Body of pancreas (tissue), 4 donors: ENCODE measurements around the gene JKAMP. TPM values are rescaled to one million over a fixed set of nuclear protein-coding genes. Genes with fewer than 3 reads are reported as not detected.

Source experiments
- ATAC-seq: fragments of 150-250 bp; one replicate; pipeline ENCODE4 v1.9.1; 2016
- DNase-seq, 4 donors: peaks; one replicate each; pipeline ENCODE4 v3.0.0-alpha.2; 2019
- H3K27ac ChIP-seq, 4 donors: fragments of 200-600 bp; sonication (generic); 1 replicate in 3 of 4; 2 replicates in 1 of 4; pipeline versions ENCODE4 v1.5.1 to v1.6.1; 2016 to 2019; ENCODE audit warnings: mild to moderate bottlenecking in 1 of 4, mixed read lengths in 1 of 4, moderate library complexity in 1 of 4
- H3K27me3 ChIP-seq, 2 donors: fragments of 200-600 bp; sonication (generic); one replicate each; pipeline ENCODE4 v1.6.0; 2016; ENCODE audit warnings: mild to moderate bottlenecking in 1 of 2
- H3K36me3 ChIP-seq, 2 donors: fragments of 200-600 bp; sonication (generic); replicated peaks in 1 of 2; 2 replicates each; pipeline ENCODE4 v1.5.1; 2016; ENCODE audit warnings: low read depth in 2 of 2; ENCODE audit not compliant: insufficient read depth in 1 of 2
- H3K4me1 ChIP-seq: fragments of 200-600 bp; sonication (generic); one replicate; pipeline ENCODE4 v1.6.0; 2016
- H3K4me3 ChIP-seq, 2 donors: fragments of 200-600 bp; sonication (generic); 1 replicate in 1 of 2; 2 replicates in 1 of 2; pipeline ENCODE4 v1.5.1; 2016 to 2019
- H3K9me3 ChIP-seq, 3 donors: fragments of 200-600 bp; sonication (generic); 1 replicate in 2 of 3; 2 replicates in 1 of 3; pipeline ENCODE4 v1.5.1; 2016
- POLR2A ChIP-seq, 3 donors: fragments of 450-650 bp; IDR thresholded peaks; one replicate each; pipeline ENCODE4 v1.6.1; 2016; ENCODE audit warnings: antibody characterized with exemption in 3 of 3, mild to moderate bottlenecking in 2 of 3
- WGBS, 2 donors: methylation state at CpG; one replicate each; pipeline ENCODE4 v1.1.5; 2017; 5-methylcytosine and 5-hydroxymethylcytosine counted together
- intact Hi-C: fragments of 100-400 bp; cut with DNase I; formaldehyde crosslinking; loops from one replicate; pipeline ENCODE4 v1.15.1; 2023
- total RNA-seq, 2 donors: library from RNA; depleted of rRNA; stranded (reverse); fragments of >200 nt; gene quantifications; one replicate each; pipeline ENCODE4 v1.1.0, GENCODE V29; 2016
- TF ChIP-seq, protein P1 (sequence below), 7 experiments: fragments of 450-650 bp in 4 of 7; fragments of 200-600 bp in 3 of 7; sonication (generic) in 3 of 7; IDR thresholded peaks; one replicate each; pipeline ENCODE4 v1.5.1; 2016 to 2019; ENCODE audit warnings: antibody characterized with exemption in 7 of 7

The JKAMP gene
- total RNA-seq, 2 donors from 2014 or later, result 23.1 to 29.8 TPM

DNA sequence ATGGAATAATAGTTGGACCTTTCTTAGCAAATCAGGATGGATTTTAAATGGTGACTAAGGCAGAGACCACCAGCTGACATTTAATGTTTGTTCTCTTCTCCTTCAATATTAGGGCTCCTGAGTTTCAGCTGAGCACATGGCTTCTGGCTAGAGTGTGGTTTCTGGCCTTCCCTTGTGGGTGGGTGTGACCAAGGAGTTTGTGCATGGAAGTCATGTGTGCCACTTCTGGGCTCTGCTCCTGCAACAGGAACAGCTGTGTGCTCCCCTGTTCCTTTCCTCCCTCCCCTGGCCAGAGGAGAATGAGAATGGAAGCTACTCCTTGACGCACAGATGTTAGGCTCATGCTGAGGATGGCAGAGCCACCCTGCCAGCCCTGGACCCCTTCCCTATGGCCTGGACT is 48.1 kb downstream of the JKAMP start:
- DNase-seq (no peak), ATAC-seq (no peak)
- Histone ChIP-seq H3K27ac (no peak overlapping the region), H3K36me3 (no peaks in the 10 kb centered on the region), H3K4me3 (no peak overlapping the region), H3K4me1 (no peaks in the 10 kb centered on the region), H3K27me3 (no peaks in the 10 kb centered on the region), H3K9me3 (no peaks in the 10 kb centered on the region)
- intact Hi-C loops, result no loop called here
- WGBS, 2 donors, result 80% methylated on average over 1 of the region's 1 CpG; no CpG with 5 or more reads in 1 of the 2 donors
- TF ChIP-seq, protein P1, sequence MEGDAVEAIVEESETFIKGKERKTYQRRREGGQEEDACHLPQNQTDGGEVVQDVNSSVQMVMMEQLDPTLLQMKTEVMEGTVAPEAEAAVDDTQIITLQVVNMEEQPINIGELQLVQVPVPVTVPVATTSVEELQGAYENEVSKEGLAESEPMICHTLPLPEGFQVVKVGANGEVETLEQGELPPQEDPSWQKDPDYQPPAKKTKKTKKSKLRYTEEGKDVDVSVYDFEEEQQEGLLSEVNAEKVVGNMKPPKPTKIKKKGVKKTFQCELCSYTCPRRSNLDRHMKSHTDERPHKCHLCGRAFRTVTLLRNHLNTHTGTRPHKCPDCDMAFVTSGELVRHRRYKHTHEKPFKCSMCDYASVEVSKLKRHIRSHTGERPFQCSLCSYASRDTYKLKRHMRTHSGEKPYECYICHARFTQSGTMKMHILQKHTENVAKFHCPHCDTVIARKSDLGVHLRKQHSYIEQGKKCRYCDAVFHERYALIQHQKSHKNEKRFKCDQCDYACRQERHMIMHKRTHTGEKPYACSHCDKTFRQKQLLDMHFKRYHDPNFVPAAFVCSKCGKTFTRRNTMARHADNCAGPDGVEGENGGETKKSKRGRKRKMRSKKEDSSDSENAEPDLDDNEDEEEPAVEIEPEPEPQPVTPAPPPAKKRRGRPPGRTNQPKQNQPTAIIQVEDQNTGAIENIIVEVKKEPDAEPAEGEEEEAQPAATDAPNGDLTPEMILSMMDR (IDR thresholded peaks at IDR 0.05), result no peak
- TF ChIP-seq POLR2A (IDR thresholded peaks at IDR 0.05), result no peak

DNA sequence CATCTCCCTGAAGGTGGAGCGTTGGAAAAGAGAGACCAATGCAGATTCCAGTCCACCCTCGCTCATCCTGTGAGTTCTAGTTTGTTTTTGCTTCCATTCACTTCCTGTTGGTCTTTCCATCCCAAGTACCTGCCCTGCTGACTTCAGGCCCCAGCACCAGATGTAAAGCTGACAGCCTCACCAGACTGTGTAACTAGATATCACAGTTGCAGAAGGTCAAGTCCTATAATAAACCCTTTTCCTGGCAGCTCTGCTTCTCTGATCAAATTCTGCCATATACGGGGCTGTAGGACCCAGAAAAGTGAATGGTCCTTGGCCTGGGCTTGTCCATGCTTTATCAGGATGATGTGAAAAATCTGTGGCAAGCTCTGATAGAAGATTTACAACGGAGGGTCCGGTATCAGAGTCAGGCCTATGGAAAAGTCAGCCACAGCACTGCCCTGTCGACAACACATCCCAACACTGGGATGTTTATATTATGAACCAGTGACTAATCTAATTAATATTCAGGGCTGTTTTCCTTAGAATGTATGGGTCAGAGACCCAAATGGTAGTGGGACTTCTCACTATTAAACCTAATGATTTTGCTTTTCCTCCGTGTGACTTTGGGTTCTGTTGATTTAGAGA is 50.2 kb downstream of the JKAMP start:
- H3K9me3 ChIP-seq, result no peaks in the 10 kb centered on the region
- H3K4me1 ChIP-seq, result no peaks in the 10 kb centered on the region
- ATAC-seq (no peak), DNase-seq (no peak)
- H3K4me3 ChIP-seq, result no peak overlapping the region
- intact Hi-C loops, result no loop called here
- H3K27me3 ChIP-seq, result no peaks in the 10 kb centered on the region
- no peaks in the 10 kb centered on the region for H3K36me3 ChIP-seq
- TF ChIP-seq POLR2A (IDR thresholded peaks at IDR 0.05), result no peak
- TF ChIP-seq, protein P1 (IDR thresholded peaks at IDR 0.05), result no peak
- 73 to 77% methylated on average over 7 of the region's 7 CpGs for WGBS, 2 donors
- no peak overlapping the region for H3K27ac ChIP-seq

DNA sequence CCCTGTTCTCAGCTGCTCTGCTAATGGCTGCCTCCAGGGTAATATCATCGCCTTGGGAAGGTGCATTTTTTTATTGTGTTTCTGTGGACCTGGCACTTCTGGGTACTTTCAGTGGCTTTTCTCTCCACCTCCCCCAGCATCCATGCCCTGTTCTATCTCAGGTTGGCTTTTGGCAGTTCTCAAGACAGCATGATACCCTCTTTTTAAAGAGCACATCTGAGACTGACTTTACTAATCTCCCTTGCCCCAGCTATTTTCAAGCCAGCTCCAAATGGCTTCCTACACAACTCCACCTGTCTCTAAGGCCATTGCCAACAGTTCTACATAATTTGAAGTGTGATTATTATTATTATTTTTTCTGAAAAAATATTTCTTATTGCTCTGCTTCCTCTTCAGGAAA is 53.2 kb downstream of the JKAMP start:
- H3K27ac ChIP-seq, result no peak overlapping the region
- DNase-seq (no peak), ATAC-seq (no peak)
- intact Hi-C loops, result no loop called here
- H3K36me3 ChIP-seq, result no peaks in the 10 kb centered on the region
- 77 to 89% methylated on average over 1 of the region's 1 CpG for WGBS, 2 donors
- H3K9me3 ChIP-seq, result no peaks in the 10 kb centered on the region
- TF ChIP-seq, protein P1 (IDR thresholded peaks at IDR 0.05), result no peak
- TF ChIP-seq POLR2A (IDR thresholded peaks at IDR 0.05), result no peak
- no peak overlapping the region for H3K4me3 ChIP-seq
- no peaks in the 10 kb centered on the region for H3K4me1 ChIP-seq
- H3K27me3 ChIP-seq, result no peaks in the 10 kb centered on the region

DNA sequence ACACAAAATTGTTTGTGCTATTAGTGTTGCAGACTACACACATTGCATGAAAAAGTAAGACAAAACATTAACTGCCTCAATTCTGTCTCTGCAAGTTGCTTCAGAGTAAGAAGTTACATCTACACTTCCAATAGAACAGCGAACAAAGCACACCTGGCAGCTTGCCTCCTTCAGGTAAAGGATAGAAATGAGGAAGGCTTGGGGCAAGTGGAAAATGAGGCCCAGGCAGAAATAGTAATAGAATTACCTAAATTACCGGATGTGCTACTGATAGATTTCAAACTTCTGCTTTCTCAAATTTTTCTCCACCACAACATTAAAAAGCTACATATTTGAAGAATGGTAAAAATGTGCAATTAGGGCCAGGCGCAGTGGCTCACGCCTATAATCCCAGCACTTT is 54.6 kb downstream of the JKAMP start:
- WGBS, 2 donors, result 82 to 88% methylated on average over 4 of the region's 4 CpGs
- Histone ChIP-seq H3K4me1 (no peaks in the 10 kb centered on the region), H3K27me3 (no peaks in the 10 kb centered on the region), H3K36me3 (no peaks in the 10 kb centered on the region), H3K9me3 (no peaks in the 10 kb centered on the region), H3K27ac (no peak overlapping the region), H3K4me3 (no peak overlapping the region)
- no peak for ATAC-seq
- no peak for DNase-seq
- TF ChIP-seq POLR2A (IDR thresholded peaks at IDR 0.05), result no peak
- TF ChIP-seq, protein P1 (IDR thresholded peaks at IDR 0.05), result no peak
- intact Hi-C loops, result no loop called here

DNA sequence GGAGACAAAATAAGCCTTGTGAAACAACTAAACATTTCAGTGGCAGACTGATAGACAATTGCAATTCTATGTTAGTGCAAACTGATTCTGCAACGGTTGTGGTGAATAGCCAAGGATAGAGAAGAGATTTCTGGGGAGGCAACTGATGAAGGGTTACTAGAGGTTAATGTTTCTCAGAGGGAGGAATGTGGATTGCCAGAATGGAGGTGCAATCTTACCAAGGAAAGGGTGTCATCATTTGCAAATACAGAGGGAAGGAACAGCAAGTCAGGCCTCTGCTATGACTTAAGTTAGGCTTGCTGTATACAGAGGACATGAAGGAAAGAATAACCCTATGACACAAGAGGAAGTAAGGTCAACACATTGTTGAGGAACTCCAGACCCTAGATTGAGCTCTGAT is 56.5 kb downstream of the JKAMP start:
- Histone ChIP-seq H3K36me3 (no peaks in the 10 kb centered on the region), H3K4me1 (no peaks in the 10 kb centered on the region), H3K4me3 (no peak overlapping the region), H3K9me3 (no peaks in the 10 kb centered on the region), H3K27ac (no peak overlapping the region), H3K27me3 (no peaks in the 10 kb centered on the region)
- no peak for ATAC-seq
- WGBS, 2 donors, result 15 to 19% methylated on average over 1 of the region's 1 CpG
- TF ChIP-seq, protein P1 (IDR thresholded peaks at IDR 0.05), result no peak
- TF ChIP-seq POLR2A (IDR thresholded peaks at IDR 0.05), result no peak
- no peak for DNase-seq
- intact Hi-C loops, result no loop called here
